GM12872 (cell line): Measurements from ENCODE around the gene OLFM2.

ENCODE experiments used
- CTCF ChIP-seq: IDR thresholded peaks from 3 replicates; pipeline ENCODE4 v1.5.1; 2011; ENCODE audit warnings: low read depth, mild to moderate bottlenecking, low read length, moderate library complexity; ENCODE audit not compliant: insufficient read depth

Gene OLFM2

GRCh38 chr19:9968820-9969687, 32.7 kb upstream of the OLFM2 start:
- TF ChIP-seq CTCF = no peak

- no peak for TF ChIP-seq CTCF
Observed at GRCh38 chr19:9967326-9967725, 31.0 kb upstream of the OLFM2 start.

GRCh38 chr19:9966448-9966847, 30.1 kb upstream of the OLFM2 start:
- no peak for TF ChIP-seq CTCF

GRCh38 chr19:9966024-9966423, 29.7 kb upstream of the OLFM2 start:
- TF ChIP-seq CTCF = no peak

GRCh38 chr19:9962623-9963290, 26.4 kb upstream of the OLFM2 start:
- TF ChIP-seq CTCF = no peak

- no peak for TF ChIP-seq CTCF
Observed at GRCh38 chr19:9961103-9961502, 24.8 kb upstream of the OLFM2 start.

GRCh38 chr19:9958379-9958821, 22.1 kb upstream of the OLFM2 start:
- no peak for TF ChIP-seq CTCF
